ENCODE results near the gene KCNK2.
"Not testable (repeated sequence)": the region's sequence is repeated elsewhere in the genome, so short reads cannot be mapped to it uniquely, and the experiment has no call there.

The KCNK2 gene

DNA sequence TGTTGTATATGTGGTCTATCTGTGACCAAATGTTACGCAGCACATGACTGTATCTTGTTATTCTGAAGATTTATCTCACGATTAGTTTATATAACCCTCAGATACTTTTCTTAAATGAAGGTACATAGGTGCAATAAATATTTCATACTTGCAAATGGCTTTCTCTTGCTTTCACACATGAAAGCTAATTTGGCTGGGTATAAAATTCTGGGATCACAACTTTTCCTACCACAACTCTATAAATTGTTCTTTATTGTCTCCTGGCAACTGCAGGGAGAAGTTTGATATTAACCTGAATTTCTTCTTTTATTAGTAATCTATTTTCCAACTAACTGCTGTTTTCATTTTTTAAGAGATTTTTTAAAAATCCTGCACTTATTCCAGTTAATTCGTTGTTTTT lies 58.9 kb downstream of the KCNK2 start:
- DNase-seq (ENCODE audit: low read depth, low spot score): no peak

GRCh38 chr1:215143497-215143896 lies 61.0 kb downstream of the KCNK2 start:
- H3K4me3 ChIP-seq (ENCODE audit: low read length): no peak overlapping the region
- no peak for DNase-seq (ENCODE audit: low read depth, low spot score)

More for the DNA sequence above, 58.9 kb downstream of the KCNK2 start:
- H3K4me3 ChIP-seq (ENCODE audit: low read length): no peak overlapping the region

DNA sequence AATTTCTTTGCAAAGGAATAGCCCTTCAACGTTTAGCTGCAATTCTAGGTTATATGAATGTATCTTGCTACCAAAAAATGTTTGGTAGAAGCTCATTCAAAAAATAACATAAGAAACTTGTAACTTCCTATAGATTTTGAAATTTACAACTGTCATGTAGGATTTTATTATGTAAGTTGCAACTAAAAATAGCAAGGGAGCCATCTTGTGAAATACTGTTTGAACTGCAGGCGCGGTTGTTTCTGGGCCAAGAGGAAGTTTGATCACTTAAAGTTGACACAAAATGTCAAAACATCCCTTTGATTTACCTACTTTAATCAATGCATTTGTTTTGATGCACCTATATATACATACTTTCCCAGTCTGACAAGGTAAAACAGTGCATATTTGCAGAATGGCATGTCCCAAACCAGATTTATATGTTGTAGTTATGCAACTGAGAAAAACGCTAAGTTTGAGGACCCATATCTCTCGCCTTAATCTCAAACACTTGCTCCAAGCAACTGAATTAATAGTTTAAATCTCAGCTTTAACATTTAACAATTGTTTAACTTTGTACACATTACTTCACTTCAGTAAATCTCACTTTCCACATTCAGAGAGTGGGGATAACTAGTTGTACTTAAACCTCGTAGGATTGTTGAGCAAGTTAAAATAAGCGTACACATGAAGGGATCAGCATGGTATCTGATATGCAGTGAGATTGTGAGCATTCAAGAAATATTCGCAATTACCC lies 63.9 kb downstream of the KCNK2 start:
- peak; percentile 17 for DNase-seq (ENCODE audit: low read depth, low spot score)
- H3K4me3 ChIP-seq (ENCODE audit: low read length): no peak overlapping the region

GRCh38 chr1:215147024-215147423 lies 64.5 kb downstream of the KCNK2 start:
- no peak overlapping the region for H3K4me3 ChIP-seq (ENCODE audit: low read length)
- no peak for DNase-seq (ENCODE audit: low read depth, low spot score)

DNA sequence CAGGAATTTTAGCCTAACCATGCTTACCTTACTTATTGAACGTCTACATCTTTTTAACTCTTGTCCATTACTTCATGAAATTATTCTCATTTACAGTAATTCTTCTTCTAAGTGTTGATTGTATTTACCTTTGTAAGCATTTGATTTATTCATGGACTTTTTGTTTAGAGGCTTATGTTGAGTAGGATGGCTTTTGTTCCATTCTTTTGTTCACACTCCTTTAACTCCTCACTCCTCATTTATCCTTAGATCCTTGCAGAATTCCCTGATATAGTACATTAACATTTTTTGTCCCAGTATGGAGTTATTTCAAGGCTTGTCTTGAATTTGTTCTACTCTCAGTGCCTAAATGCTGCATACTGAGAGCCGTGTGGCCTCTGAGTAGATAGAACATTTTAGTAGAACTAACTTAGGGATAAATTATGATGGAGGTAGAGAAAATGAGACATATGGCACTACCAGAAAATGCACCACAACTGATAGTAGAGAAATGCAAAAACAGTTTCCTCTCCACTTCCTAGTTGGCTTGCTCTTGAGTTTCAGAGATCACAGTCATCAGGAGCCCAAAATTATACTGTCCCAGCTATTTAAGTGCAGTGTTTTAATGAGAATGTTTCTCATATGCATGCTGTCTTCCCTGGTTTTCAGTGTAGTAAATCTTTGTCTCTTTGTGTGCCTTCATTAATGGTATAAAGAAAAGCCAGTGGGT lies 69.5 kb downstream of the KCNK2 start:
- no peak overlapping the region for H3K4me3 ChIP-seq (ENCODE audit: low read length)
- DNase-seq (ENCODE audit: low read depth, low spot score): no peak

DNA sequence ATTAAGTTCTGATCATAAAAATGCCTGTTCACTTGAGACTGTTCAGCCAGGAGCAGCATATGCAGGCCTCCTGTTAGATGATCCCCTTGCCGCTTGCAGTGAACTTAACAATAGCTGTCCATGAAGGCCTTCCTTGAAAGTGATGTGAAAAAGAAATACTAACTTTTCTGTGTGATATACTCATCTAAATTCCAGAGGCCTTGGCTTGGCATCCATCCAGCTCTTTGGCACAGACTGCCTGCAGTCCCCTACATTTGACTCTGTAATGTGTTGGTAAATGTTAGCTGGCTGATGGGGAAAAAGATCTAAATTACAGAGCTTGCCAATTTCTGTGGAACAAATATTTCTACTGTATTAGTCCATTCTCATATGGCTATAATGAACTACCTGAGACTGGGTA lies 73.7 kb downstream of the KCNK2 start:
- no peak overlapping the region for H3K4me3 ChIP-seq (ENCODE audit: low read length)
- DNase-seq (ENCODE audit: low read depth, low spot score): no peak

DNA sequence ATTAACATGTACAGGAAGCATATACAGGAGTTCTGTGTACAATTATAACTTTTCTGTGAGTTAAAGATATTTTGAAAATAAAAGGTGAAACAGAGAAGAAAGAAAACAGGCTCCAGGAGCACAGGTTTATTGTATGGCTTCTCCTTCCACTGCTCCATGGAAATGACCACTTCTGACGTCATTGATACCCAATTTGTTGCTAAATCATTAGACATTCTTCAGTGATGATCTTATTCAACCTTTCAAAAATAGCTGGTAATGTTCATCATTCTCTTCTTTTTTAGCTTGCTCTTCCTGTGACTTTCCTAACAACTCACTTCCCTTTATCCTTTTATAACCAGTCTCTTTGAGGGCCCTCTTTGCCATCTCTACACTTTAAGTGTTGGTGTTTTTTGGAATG lies 77.8 kb downstream of the KCNK2 start:
- DNase-seq (ENCODE audit: low read depth, low spot score): no peak
- no peak overlapping the region for H3K4me3 ChIP-seq (ENCODE audit: low read length)

DNA sequence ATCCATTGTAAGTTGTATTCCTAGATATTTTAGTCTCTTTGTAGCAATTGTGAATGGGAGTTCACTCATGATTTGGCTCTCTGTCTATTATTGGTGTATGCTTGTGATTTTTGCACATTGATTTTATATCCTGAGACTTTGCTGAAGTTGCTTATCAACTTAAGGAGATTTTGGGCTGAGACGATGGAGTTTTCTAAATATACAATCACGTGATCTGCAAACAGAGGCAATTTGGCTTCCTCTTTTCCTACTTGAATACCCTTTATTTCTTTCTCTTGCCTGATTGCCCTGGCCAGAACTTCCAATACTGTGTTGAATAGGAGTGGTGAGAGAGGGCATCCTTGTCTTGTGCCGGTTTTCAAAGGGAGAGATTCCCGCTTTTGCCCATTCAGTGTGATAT lies 80.6 kb downstream of the KCNK2 start:
- DNase-seq (ENCODE audit: low read depth, low spot score): not testable (repeated sequence)

GRCh38 chr1:215166886-215167285 lies 84.3 kb downstream of the KCNK2 start:
- no peak for DNase-seq (ENCODE audit: low read depth, low spot score)

More for the DNA sequence above, 80.6 kb downstream of the KCNK2 start:
- H3K4me3 ChIP-seq (ENCODE audit: low read length): not testable (repeated sequence)

GRCh38 chr1:215181518-215181917 lies 99.0 kb downstream of the KCNK2 start:
- no peak for DNase-seq (ENCODE audit: low read depth, low spot score)
- no peak overlapping the region for H3K4me3 ChIP-seq (ENCODE audit: low read length)

More at GRCh38 chr1:215166886-215167285, 84.3 kb downstream of the KCNK2 start:
- no peak overlapping the region for H3K4me3 ChIP-seq (ENCODE audit: low read length)

DNA sequence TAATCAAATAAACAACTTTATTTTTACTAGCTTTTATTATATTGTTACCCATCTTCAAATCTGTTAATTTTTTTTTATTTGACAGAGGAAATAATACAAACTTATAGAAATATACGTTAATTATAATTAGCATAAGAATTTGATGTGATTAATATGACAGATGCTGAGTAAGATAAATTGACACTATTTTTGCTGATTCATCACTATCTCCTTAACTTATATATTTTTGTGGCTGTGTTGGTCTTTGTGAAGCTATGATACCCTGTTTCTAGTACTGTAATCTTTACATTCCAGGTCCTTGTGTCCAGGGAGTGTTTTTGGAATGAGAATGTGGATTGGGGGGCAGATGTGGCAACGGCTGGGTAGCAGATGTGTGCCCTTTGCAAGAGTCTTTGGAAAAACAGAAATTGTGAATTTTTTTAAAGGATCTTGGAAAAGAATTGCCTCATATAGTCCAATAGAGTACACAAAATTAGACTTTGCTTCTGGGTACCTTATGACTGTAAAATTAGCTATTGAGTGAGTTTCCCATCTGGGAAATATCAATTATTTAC lies 102.6 kb downstream of the KCNK2 start:
- DNase-seq (ENCODE audit: low read depth, low spot score): no peak
- no peak overlapping the region for H3K4me3 ChIP-seq (ENCODE audit: low read length)

DNA sequence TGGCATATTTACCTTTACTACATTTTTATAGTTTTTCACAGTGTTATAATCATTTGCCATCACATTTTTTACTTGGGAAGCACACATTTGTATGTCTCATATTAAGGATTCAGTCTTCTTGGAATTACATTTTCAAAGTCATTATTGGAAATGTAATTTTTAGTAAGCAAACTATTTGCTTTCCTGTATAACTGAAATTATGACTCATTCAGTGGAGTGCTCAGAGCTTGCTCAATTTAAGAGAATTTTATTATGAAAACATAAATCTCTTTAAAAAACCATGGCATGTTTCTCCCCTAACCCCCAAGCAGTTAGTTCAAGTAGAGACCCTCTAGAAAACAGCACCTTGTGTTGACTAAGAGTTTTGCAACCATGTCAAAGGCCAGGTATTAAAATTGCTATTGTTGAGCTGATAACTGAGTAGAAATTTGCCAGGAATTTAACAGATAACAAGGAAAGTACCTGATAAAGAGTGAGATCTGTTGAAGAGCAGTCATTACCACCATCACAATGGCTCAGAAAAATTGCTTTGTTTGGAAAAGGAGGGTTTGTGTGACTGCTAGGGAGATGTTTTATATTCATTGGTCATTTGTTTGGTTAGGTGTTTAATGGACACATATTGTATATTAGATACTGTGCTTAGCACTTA lies 105.9 kb downstream of the KCNK2 start:
- H3K4me3 ChIP-seq (ENCODE audit: low read length): no peak overlapping the region
- DNase-seq (ENCODE audit: low read depth, low spot score): no peak

DNA sequence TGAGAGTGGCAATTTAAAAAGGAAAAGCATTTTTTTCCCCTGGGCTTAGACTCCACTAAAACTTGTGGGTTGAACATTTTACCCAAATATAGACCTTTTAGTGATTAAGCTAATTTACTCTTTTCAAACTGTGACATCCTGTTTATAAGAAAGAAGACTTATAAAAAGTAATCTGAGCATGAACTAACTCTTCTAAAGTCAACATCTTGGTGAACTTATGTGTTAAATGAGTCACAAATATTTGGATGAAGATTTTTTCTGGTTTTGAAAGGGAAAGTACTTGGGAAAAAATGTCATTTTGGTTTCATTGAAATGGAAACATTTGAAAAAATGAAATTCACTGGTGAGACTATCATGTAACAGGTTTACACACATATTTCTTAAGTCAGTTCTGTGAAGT lies 109.8 kb downstream of the KCNK2 start:
- no peak overlapping the region for H3K4me3 ChIP-seq (ENCODE audit: low read length)
- DNase-seq (ENCODE audit: low read depth, low spot score): no peak

DNA sequence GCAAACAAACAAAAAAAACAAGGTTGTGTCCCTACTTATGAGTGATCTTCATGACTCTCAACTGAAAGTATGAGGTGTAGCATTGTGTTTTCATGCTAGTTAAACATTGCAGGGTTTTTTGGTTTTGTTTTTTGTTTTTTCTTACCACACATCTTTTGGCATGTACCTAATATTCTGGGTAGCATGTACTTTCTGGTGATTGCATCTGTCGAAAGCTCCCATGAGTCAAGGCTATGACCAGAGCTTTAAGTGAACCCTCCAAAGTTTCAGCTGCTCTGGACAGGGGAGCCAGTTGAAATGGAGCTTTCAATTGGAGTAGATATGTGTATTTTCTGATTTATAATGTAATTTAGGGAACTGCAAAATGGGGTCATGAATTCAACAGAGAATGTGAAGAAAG lies 115.5 kb downstream of the KCNK2 start:
- no peak overlapping the region for H3K4me3 ChIP-seq (ENCODE audit: low read length)
- no peak for DNase-seq (ENCODE audit: low read depth, low spot score)

- H3K4me3 ChIP-seq (ENCODE audit: low read length): no peak overlapping the region
- DNase-seq (ENCODE audit: low read depth, low spot score): no peak
Observed at GRCh38 chr1:215200121-215200520, 117.6 kb downstream of the KCNK2 start.

GRCh38 chr1:215201283-215201682 lies 118.7 kb downstream of the KCNK2 start:
- no peak for DNase-seq (ENCODE audit: low read depth, low spot score)
- H3K4me3 ChIP-seq (ENCODE audit: low read length): no peak overlapping the region

GRCh38 chr1:215202868-215203267 lies 120.3 kb downstream of the KCNK2 start:
- DNase-seq (ENCODE audit: low read depth, low spot score): no peak

DNA sequence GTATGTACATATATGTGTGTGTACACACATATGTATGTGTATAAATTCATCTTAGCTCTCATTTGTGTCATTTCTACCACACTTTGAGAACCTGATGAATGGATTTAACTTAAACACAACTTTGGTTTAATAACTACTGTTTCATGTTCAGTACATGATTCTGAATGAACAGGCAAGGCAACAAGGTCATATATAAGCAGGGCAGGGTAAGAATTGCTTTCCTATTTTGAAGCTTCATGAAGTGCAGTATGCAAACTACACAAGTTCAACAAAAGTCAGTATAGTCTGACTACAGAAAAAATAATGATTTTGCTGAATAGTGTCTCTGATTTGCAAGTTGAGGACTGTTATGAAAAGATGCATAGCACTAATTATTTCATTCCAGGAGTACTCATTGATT lies 127.6 kb downstream of the KCNK2 start:
- no peak for DNase-seq (ENCODE audit: low read depth, low spot score)

More at GRCh38 chr1:215202868-215203267, 120.3 kb downstream of the KCNK2 start:
- no peak overlapping the region for H3K4me3 ChIP-seq (ENCODE audit: low read length)

DNA sequence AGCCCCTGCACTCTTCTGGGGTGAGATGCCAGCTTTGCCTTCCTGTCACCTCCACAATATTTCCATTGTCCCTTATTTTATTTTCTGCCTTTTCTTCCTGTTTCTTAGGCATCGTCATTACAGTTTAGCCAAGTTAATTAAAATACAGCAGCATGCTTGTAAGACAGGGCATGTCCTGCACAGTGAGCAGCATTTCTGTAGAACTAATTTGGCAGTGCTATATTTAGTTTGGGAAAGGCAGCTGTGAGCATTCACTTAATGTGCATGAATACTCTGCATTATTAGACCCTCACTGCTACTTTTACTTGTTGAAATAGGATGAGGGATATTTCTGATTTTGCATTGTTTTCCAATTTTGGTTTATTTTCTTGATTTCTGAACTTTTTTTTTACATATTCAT lies 133.3 kb downstream of the KCNK2 start:
- DNase-seq (ENCODE audit: low read depth, low spot score): no peak
- no peak overlapping the region for H3K4me3 ChIP-seq (ENCODE audit: low read length)

More for the DNA sequence above, 127.6 kb downstream of the KCNK2 start:
- H3K4me3 ChIP-seq (ENCODE audit: low read length): no peak overlapping the region

DNA sequence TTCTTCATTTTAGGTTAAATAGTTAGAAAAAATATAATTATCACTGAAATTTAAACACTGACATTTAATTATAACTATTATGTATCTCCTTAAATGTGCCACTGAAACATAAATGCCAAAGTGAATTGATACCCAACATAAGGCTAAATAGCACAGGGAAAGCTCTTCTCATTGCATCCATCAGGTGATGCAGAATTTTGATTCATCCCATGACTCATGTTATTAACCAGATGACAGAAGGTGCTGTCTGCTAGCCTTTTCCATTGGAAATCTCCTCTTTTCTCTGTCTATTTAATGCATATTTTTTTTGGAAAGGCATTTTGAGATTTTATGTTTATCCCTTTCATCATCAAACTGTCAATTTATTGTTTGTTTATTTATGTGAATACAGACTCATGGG lies 136.8 kb downstream of the KCNK2 start:
- no peak overlapping the region for H3K4me3 ChIP-seq (ENCODE audit: low read length)
- no peak for DNase-seq (ENCODE audit: low read depth, low spot score)
